ENCODE data around the gene CHL1.

Gene CHL1

DNA sequence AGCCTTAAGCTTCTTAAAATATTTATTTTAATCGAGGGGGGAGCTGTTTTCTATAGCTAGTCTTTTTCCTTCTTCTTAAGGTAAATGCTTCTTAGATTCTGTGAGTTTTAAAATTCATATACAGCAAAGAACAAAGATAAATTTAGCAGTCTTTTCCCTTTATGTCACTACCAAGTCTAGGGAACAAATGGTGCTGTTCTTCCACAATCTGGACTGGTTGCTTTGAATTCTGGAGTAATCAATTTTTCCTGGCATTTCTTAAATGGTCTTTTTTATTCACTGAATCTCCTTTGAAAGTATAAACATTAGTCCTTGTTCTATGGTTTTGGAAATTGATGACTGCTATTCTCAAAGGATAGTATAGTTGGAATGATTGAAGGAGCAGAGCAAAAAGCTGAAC lies 82.8 kb downstream of the CHL1 start:
- DNase-seq, result no peak

- DNase-seq, result no peak
Measured at GRCh38 chr3:280681-281080, 84.1 kb downstream of the CHL1 start.

DNA sequence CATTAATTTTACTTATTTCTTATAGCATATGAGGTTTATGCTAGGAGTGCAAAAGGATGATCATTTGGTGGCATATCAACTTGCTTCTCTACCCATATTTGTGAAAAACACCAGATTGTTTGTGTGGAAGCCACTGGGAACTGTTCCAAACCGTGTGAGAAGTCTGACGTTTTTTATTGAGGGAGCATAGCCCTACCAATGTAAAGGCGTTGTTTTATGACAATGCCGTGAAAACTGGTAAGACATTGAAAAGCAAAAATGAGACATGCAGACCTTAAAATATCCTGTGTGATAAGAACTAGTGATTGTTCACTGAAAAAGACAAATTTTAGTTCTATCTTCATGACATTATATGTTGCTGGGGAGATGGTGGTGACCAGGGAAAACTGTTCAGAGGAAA lies 87.8 kb downstream of the CHL1 start:
- no peak for DNase-seq

- no peak for DNase-seq
Measured at GRCh38 chr3:288417-288816, 91.9 kb downstream of the CHL1 start.

DNA sequence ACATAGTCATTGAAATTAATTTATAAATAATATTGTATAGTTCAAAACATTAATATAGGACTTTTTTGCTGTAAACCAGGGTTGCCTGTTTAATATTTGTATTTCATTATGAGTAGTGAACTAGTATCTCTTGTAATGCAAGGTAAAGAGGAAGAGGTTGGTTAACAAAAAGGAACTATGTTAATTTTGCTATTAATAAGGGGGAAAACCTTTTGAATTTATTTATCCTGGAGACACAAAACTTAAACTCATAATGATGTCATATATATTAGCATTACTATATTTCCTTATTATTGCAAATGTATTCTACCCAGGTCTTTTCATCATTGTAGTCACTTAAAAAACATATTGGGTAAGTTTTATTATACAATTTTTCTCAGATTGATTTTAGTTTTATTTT lies 94.5 kb downstream of the CHL1 start:
- DNase-seq, result no peak

DNA sequence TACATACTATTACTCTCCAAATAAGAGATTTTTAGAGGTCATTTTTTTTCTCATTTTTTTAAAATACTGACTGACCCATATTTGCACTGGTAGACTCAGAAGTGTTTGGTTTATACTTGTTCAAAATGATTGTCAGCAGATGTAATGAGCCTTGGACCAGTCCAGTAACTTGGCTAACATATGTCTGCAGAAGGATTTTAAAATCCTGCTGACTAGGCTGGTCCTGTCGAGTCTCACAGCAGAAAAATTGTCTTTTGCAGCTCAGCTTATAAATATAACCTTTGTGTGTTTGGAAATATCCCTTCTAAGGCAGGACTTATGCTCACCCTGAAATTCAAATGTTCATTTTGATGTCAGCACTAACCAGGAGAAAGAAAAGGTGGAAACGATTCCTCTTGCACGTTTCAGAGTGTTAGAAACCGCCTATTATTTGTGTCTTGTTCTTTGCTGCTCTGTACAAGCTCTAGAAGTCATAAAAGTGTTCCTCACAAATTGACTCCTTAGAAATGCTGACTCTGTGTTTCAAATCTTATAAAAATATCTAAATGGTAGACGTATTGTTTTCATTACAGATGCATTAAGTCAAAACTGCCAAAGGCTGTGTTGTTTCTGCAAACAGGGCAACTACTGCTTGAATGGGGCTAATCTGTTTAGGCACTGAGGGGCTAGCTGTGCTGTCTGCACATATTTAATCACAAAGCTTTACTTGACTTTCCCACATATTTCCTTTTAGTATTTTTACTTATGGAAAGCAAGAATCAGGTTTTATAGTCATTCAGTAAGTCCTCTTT lies 95.3 kb downstream of the CHL1 start:
- no peak for DNase-seq

- DNase-seq, result no peak
Measured at GRCh38 chr3:294096-294495, 97.5 kb downstream of the CHL1 start.

DNA sequence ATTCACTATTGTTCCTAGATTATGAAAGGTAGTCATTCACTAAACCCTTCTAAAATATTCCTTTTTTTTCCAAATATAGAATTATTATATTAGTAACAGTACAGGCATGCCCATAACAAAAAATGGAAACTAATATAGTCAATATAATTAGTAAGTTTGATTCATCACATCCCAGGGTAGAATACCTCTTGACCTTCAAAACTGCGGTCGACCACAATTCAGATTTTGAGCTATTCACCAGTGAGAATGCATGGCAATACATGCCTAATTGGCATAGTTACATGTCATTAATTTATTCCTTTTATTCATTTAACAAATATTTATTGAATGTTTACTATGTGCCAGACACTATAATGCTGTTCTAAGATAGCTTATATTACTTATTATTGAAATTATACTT lies 98.0 kb downstream of the CHL1 start:
- DNase-seq, result no peak

- DNase-seq, result no peak
Measured at GRCh38 chr3:295166-295565, 98.6 kb downstream of the CHL1 start.

- no peak for DNase-seq
Measured at GRCh38 chr3:297585-297984, 101.0 kb downstream of the CHL1 start.

GRCh38 chr3:299590-300301 lies 103.2 kb downstream of the CHL1 start:
- no peak for DNase-seq

DNA sequence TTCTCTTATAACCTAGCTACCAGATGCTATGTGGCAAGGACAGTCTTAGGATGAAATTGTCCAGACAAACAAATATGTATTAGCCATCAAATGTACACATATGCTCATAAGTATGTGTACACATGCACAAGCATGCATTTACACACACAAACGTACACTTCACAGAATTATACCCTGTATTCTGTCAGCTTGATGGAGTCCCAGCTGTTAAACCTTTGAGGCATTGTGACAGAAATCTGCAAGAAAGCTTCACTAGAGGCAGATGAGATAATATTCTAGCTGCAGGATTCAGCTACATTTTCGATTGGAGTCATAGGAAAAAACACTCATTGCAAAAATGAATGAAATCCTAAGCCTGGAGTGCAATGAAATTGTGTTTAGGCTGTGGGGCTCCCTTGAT lies 110.6 kb downstream of the CHL1 start:
- DNase-seq, result no peak

DNA sequence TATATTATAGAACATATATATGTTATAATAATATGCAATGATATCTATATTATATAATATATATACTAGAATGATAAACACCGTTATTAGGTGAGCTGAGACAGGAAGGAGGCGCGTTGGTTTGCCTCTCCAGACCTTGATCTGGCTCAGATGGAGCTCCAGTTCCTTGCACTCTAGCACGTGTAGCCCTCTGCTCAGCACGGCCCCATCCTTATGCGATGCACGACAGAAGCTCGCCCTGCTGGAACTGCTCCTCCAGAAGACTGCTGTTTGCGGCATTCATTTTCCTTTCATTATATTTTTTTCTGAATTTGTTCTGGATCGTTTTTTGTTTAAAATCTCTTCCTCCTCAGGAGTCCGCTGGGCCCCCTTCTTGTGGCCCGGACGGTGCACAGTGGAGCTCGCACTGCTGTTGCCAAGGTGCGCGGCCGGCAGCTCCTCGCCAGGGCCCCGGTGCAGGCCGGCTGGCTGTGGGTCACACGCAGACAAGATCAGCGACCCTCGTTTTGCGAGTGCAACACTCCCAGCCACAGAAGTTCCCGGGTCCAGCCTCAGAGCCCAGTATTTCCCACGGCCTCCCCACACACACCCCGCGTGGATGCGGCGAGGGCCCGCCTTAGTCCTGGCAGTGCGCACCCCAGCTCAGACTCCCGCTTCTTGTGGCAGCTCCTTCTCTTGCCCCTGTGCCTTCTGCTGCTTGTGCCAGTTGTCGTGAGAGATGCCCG lies 112.2 kb downstream of the CHL1 start:
- no peak for DNase-seq

GRCh38 chr3:312160-312733 lies 115.7 kb downstream of the CHL1 start:
- no peak for DNase-seq

DNA sequence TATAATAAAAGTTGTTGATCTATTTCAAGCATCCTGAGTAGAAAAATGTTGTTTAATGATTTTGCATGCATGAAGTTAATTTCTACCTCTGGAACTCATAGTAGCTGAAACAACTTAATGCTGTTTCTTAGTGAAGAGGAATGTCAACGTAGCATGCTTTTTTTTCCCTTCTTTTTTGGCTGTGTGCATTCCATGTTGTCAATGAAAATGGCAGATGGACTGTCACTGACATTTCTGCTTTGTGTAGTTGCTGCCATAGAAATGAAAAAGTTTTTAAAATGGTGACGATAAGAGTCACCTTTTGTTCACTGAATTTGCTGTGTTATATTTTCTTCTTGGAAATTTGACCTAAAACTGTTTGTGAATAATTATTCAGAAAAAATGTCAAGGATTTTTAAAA lies 116.3 kb downstream of the CHL1 start:
- no peak for DNase-seq

GRCh38 chr3:317012-317411 lies 120.4 kb downstream of the CHL1 start:
- no peak for DNase-seq

DNA sequence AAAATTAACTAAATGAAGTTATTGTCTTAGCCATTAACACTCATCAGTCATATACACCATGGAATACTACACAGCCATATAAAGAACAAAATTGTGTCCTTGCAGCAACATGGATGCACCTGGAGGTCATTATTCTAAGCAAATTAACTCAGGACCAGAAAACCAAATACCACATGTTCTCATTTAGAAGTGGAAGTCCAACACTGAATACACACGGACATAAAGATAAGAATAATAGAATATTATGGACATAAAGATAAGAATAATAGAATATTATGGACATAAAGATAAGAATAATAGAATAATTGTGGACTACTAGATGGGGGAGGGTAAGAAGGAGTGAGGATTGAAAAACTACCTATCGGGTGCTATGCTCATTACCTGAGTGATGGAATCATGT lies 122.3 kb downstream of the CHL1 start:
- DNase-seq, result no peak

DNA sequence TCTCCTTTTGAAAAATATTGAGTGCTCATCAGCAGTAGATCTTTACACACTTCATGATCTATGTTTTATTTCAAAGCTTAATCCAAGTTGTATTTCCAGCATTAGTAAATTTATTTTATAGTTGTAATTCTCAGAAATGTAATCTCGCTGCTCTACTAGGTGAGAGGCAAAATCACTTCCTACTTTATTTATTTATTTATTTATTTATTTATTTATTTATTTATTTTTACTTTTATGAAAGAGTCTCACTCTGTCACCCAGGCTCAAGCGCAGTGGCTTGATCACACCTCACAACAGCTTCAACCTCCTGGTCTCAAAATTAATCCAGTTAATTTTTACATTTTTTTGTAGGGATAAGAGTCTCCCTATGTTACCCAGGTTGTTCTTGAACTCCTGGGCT lies 127.9 kb downstream of the CHL1 start:
- DNase-seq, result no peak

DNA sequence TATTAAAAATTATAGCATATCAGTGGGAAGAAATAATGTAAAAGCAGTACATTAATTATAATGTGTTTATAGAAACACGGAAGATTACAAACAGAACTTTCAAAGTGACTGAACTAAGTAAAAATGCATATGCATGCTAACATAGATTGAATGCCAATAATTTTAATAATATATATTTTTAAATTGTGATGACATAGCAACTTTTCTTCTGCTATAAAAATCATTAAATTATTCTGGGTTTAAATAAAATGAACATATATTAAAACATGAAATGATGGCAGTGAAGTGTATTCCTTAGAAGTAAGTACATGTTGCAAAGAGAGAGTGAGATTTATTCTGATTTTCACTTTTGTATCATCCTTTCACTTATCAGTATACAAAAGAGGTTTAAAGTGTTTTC lies 128.9 kb downstream of the CHL1 start:
- DNase-seq, result no peak

DNA sequence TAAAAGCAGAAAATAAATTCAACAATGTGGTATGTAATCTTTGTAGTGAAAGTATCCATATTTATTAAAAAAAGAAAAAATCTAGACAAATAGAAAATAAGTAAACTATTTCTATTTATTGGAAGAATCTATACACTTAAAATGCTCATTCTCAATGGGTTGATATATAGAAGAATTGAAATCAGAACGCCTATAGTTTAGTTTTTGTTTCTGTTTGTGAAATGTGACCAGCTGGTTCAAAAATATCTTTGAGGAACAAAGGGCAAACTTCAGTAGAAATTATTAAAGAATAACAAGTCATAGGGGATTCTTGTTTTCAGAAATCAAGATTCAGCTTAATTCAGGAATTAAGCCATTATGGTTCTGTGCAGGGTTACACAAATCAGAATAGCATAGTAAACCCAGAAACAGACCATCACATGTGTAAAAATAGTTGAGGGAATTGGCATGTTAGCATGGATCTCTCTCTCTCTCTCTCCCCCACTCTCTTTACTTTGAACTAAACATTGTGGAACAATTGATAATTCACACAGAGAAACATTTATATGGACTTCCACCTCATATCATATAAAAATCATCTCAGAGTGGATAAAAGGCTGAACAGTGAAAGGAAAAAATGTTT lies 134.0 kb downstream of the CHL1 start:
- DNase-seq, result no peak

DNA sequence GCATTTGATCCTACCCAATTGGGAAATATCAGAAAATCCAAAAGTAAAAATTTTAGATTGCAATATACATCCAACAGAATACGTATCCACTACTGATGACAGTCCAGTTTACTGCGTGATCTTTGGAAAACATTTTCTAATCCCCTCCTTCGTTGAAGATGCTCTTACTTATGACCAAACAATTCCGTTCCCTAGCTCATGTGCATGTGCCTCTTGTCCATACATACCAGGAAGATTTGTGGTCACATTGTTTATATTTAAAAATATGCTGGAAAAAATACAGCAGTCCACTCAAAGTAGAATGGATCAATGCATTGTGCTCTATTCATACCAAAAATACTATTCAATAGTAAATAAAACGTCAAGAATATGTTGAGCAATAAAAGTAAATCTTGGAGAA lies 135.3 kb downstream of the CHL1 start:
- DNase-seq, result no peak

DNA sequence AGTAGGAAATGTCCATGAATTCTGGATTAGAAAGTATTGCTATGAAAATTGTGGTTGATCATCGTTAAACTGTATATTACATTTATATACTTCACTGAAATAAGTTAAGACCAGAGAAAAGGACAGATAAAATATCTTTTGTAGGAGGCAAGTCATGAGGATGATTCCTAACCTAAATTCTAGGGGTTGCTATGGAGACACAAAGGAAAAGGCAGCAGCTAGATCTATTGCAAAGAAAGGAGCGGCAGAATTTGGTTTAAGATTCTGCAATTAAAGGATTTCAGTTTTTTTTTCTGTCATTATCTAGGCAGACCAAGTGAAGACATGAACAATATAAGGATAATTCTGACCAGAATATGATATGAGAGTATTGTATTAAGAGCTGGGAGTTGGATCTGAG lies 136.1 kb downstream of the CHL1 start:
- DNase-seq, result no peak

GRCh38 chr3:335240-335639 lies 138.7 kb downstream of the CHL1 start:
- no peak for DNase-seq
